CD4-positive, alpha-beta T cell (primary cell): ENCODE data around the gene PAX1. TPM values are rescaled to one million over a fixed set of nuclear protein-coding genes. Genes with fewer than 3 reads are reported as not detected.

Experiments
- ATAC-seq: fragments of 200-7000 bp; cut with Tn5 transposase; one replicate; pipeline ENCODE4 v1.10.0; 2022; ENCODE audit warnings: mild to moderate bottlenecking; ENCODE audit not compliant: poor library complexity
- CTCF ChIA-PET: fragments of 350-600 bp; sonication (Branson Sonifier 250); formaldehyde crosslinking; loops from one replicate; lab custom pipeline; 2021; ENCODE audit warnings: antibody characterized with exemption, inconsistent platforms; lab: Charles Lee
- POLR2A ChIA-PET: fragments of 350-600 bp; sonication (Branson Sonifier 250); formaldehyde crosslinking; loops from one replicate; lab custom pipeline; 2021; ENCODE audit warnings: antibody characterized with exemption, inconsistent platforms; lab: Charles Lee
- DNase-seq, 14 experiments: peaks; one replicate each; pipeline ENCODE4 v3.0.0-alpha.2; 2013 to 2020; ENCODE audit warnings: mixed read lengths in 2 of 14
- H3K27ac ChIP-seq, 2 donors: one replicate each; pipeline versions ENCODE4 v1.5.1 to v1.7.0; 2013; ENCODE audit warnings: low read length in 2 of 2, low read depth in 1 of 2, mild to moderate bottlenecking in 1 of 2
- H3K27me3 ChIP-seq, 2 experiments: 1 replicate in 1 of 2; 2 replicates in 1 of 2; pipeline versions ENCODE4 v1.6.1 to v1.7.0; 2013; ENCODE audit warnings: low read length in 2 of 2, control low read depth in 1 of 2, mild to moderate bottlenecking in 1 of 2, moderate library complexity in 1 of 2; ENCODE audit not compliant: insufficient read depth in 2 of 2, control insufficient read depth in 1 of 2
- H3K36me3 ChIP-seq: one replicate; pipeline ENCODE4 v1.6.1; 2013; ENCODE audit warnings: low read length, control low read depth; ENCODE audit not compliant: insufficient read depth
- H3K4me1 ChIP-seq: one replicate; pipeline ENCODE4 v1.6.1; 2013; ENCODE audit warnings: low read length, control low read depth; ENCODE audit not compliant: insufficient read depth
- H3K4me3 ChIP-seq: one replicate; pipeline ENCODE4 v1.5.1; 2013; ENCODE audit warnings: mild to moderate bottlenecking, low read length, moderate library complexity
- H3K9me3 ChIP-seq, 2 experiments: 1 replicate in 1 of 2; 2 replicates in 1 of 2; pipeline versions ENCODE4 v1.6.1 to v1.7.0; 2013; ENCODE audit warnings: low read length in 2 of 2, mild to moderate bottlenecking in 2 of 2, control low read depth in 1 of 2, moderate library complexity in 1 of 2; ENCODE audit not compliant: control insufficient read depth in 1 of 2, insufficient read depth in 1 of 2
- H3K27ac Mint-ChIP-seq: one replicate; pipeline ENCODE4 v1.8.0; 2020; ENCODE audit warnings: mixed read lengths
- H3K27me3 Mint-ChIP-seq: one replicate; pipeline ENCODE4 v1.8.0; 2021; ENCODE audit warnings: mixed read lengths
- H3K36me3 Mint-ChIP-seq: one replicate; pipeline ENCODE4 v1.8.0; 2021; ENCODE audit warnings: low read depth, mixed read lengths
- H3K4me1 Mint-ChIP-seq: one replicate; pipeline ENCODE4 v1.8.0; 2021; ENCODE audit warnings: low read depth, mixed read lengths
- H3K4me3 Mint-ChIP-seq: one replicate; pipeline ENCODE4 v1.8.0; 2020; ENCODE audit warnings: mild to moderate bottlenecking, mixed read lengths
- H3K9me3 Mint-ChIP-seq: one replicate; pipeline ENCODE4 v1.8.0; 2020; ENCODE audit warnings: mixed read lengths
- intact Hi-C, 2 experiments: fragments of 100-400 bp; cut with DNase I in 1 of 2; cut with micrococcal nuclease in 1 of 2; formaldehyde crosslinking; loops; one replicate each; pipeline versions ENCODE4 v1.15.1 to v1.9.0; 2023 to 2025; cut with DNase I, micrococcal nuclease
- total RNA-seq, 174 experiments: library from RNA in 2 of 174; stranded (reverse) in 2 of 174; gene quantifications; one replicate each; pipeline ENCODE4 v1.2.3 and lab custom pipeline; 2021 to 2026
- TF ChIP-seq, protein P1 (sequence below): fragments of 200-600 bp; IDR thresholded peaks from one replicate; pipeline ENCODE4 v1.8.0; 2022; ENCODE audit warnings: antibody characterized with exemption, mild to moderate bottlenecking

Gene PAX1
- total RNA-seq, 2 experiments from 2014 or later: not detected

DNA sequence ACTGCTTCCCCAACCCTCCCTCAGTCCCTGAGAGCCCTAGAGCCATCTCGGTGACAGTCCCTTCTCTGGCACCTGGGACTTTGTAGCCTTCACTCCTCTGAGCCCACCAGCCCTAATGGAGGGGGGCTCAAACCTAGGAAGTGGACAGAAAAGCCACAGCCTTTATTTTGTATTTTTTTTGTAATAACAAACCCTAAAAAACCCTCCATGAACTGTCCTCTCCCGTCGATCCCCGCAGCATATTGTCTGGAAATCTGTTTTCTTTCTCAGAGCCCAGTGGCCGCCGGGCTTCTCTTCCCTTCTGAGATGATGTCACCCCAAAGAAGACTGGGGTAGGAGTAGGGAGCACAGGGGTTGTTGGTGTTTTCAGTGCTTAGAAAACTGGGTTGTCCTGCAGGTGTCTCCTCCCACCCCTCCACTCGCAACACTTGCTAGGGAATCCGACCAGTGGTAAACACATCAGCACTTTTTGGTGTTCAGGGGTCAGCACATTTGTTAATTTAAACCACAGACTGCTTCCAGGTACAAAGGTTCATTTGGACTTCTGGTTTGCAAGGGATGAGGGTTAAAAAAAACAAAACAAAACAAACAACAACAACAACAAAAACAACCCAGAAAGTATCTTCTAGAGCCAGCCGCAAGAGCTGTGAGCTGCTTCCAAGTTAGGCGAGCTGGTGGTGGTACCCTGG lies 9.9 kb downstream of the PAX1 start:
- no peak overlapping the region for H3K4me3 ChIP-seq
- H3K36me3 ChIP-seq: no peaks in the 10 kb centered on the region
- H3K9me3 ChIP-seq: peaks cover 0 to 20% of the 10 kb centered on the region in 2 experiments
- H3K27me3 Mint-ChIP-seq: peaks cover 85% of the 10 kb centered on the region
- peaks cover 48 to 75% of the 10 kb centered on the region in 2 experiments for H3K27me3 ChIP-seq
- ATAC-seq (no peak), DNase-seq (no peak)
- H3K4me1 Mint-ChIP-seq: no peaks in the 10 kb centered on the region
- no peaks in the 10 kb centered on the region for H3K9me3 Mint-ChIP-seq
- TF ChIP-seq, protein P1, sequence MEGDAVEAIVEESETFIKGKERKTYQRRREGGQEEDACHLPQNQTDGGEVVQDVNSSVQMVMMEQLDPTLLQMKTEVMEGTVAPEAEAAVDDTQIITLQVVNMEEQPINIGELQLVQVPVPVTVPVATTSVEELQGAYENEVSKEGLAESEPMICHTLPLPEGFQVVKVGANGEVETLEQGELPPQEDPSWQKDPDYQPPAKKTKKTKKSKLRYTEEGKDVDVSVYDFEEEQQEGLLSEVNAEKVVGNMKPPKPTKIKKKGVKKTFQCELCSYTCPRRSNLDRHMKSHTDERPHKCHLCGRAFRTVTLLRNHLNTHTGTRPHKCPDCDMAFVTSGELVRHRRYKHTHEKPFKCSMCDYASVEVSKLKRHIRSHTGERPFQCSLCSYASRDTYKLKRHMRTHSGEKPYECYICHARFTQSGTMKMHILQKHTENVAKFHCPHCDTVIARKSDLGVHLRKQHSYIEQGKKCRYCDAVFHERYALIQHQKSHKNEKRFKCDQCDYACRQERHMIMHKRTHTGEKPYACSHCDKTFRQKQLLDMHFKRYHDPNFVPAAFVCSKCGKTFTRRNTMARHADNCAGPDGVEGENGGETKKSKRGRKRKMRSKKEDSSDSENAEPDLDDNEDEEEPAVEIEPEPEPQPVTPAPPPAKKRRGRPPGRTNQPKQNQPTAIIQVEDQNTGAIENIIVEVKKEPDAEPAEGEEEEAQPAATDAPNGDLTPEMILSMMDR: no peak
- H3K4me3 Mint-ChIP-seq: no peak overlapping the region
- no peaks in the 10 kb centered on the region for H3K4me1 ChIP-seq
- ChIA-PET POLR2A (no interaction called here), CTCF (no interaction called here)
- H3K36me3 Mint-ChIP-seq: no peaks in the 10 kb centered on the region
- H3K27ac ChIP-seq: no peak overlapping the region
- H3K27ac Mint-ChIP-seq: no peak overlapping the region
- intact Hi-C loops: no loop called here

GRCh38 chr20:21719592-21720214 lies 14.2 kb downstream of the PAX1 start:
- no peaks in the 10 kb centered on the region for H3K4me1 Mint-ChIP-seq
- Histone ChIP-seq H3K4me1 (no peaks in the 10 kb centered on the region), H3K36me3 (no peaks in the 10 kb centered on the region), H3K4me3 (no peak overlapping the region), H3K9me3 (peaks cover 0 to 5% of the 10 kb centered on the region in 2 experiments), H3K27me3 (peaks cover 27 to 41% of the 10 kb centered on the region in 2 experiments), H3K27ac (no peak overlapping the region)
- no peaks in the 10 kb centered on the region for H3K9me3 Mint-ChIP-seq
- peaks cover 51% of the 10 kb centered on the region for H3K27me3 Mint-ChIP-seq
- H3K4me3 Mint-ChIP-seq: no peak overlapping the region
- intact Hi-C loops: loop anchor here in 1 of 2 experiments (10.0 kb wide), 1 partner anchor 1615 kb away; no protein-coding TSS in a partner anchor
- CTCF ChIA-PET: interaction anchor here (0.7 to 1.1 kb wide), 5 partner anchors 8 to 744 kb away, joined by 3 to 4 read pairs (median 3); no protein-coding TSS in a partner anchor
- no peaks in the 10 kb centered on the region for H3K36me3 Mint-ChIP-seq
- POLR2A ChIA-PET: no interaction called here
- TF ChIP-seq, protein P1: peak; percentile 91
- no peak overlapping the region for H3K27ac Mint-ChIP-seq
- DNase-seq: peak in 7 of 14 experiments; percentile 4 to 43 (median 21)
- no peak for ATAC-seq

GRCh38 chr20:21725892-21726291 lies 20.4 kb downstream of the PAX1 start:
- TF ChIP-seq, protein P1: no peak
- Mint-ChIP-seq H3K4me1 (no peaks in the 10 kb centered on the region), H3K36me3 (no peaks in the 10 kb centered on the region), H3K27me3 (peaks cover 8% of the 10 kb centered on the region), H3K9me3 (no peaks in the 10 kb centered on the region), H3K4me3 (no peak overlapping the region), H3K27ac (no peak overlapping the region)
- H3K27ac ChIP-seq: no peak overlapping the region
- no peaks in the 10 kb centered on the region for H3K4me1 ChIP-seq
- H3K9me3 ChIP-seq: peaks cover 0 to 13% of the 10 kb centered on the region in 2 experiments
- CTCF ChIA-PET: no interaction called here
- H3K27me3 ChIP-seq: peaks cover 0 to 3% of the 10 kb centered on the region in 2 experiments
- DNase-seq (no peak), ATAC-seq (no peak)
- POLR2A ChIA-PET: no interaction called here
- H3K36me3 ChIP-seq: no peaks in the 10 kb centered on the region
- no peak overlapping the region for H3K4me3 ChIP-seq
- intact Hi-C loops: loop anchor here in 1 of 2 experiments (10.0 kb wide), 1 partner anchor 1609 kb away; no protein-coding TSS in a partner anchor
